SK-N-SH treated with all-trans-retinoic acid at 6 μM for 48 hours (cell line): ENCODE measurements around the gene AKAP10.
"Not testable (repeated sequence)": the region's sequence is repeated elsewhere in the genome, so short reads cannot be mapped to it uniquely, and the experiment has no call there.

ENCODE experiments used
- ARNTL ChIP-seq: fragments of 450-650 bp; formaldehyde crosslinking; IDR thresholded peaks from 2 replicates; pipeline ENCODE4 v1.5.0; 2020; ENCODE audit warnings: low read depth, mild to moderate bottlenecking, moderate library complexity, borderline replicate concordance
- PPARA ChIP-seq: fragments of 250-450 bp; sonication (Bioruptor Pico); IDR thresholded peaks from 2 replicates; pipeline ENCODE4 v1.5.0; 2020; ENCODE audit warnings: mild to moderate bottlenecking, borderline replicate concordance
- ZFP3 ChIP-seq: fragments of 250-450 bp; sonication (Bioruptor Pico); IDR thresholded peaks from 2 replicates; pipeline ENCODE4 v1.5.0; 2020; ENCODE audit warnings: mild to moderate bottlenecking, moderate library complexity
- TF ChIP-seq, protein P1 (sequence below): fragments of 250-450 bp; sonication (Bioruptor Pico); IDR thresholded peaks from 2 replicates; pipeline ENCODE4 v1.8.0; 2021; ENCODE audit warnings: low read depth, mild to moderate bottlenecking, moderate library complexity, borderline replicate concordance
- TF ChIP-seq, protein P2 (sequence below): fragments of 250-450 bp; sonication (Bioruptor Pico); IDR thresholded peaks from 2 replicates; pipeline ENCODE4 v1.8.0; 2020; ENCODE audit warnings: mild to moderate bottlenecking, moderate library complexity, borderline replicate concordance

DNA sequence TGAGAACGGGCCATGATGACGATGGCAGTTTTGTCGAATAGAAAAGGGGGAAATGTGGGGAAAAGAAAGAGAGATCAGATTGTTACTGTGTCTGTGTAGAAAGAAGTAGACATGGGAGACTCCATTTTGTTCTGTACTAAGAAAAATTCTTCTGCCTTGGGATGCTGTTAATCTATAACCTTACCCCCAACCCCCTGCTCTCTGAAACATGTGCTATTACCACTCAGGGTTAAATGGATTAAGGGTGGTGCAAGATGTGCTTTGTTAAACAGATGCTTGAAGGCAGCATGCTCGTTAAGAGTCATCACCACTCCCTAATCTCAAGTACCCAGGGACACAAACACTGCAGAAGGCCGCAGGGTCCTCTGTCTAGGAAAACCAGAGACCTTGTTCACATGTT is 26.2 kb downstream of the AKAP10 start:
- not testable (repeated sequence) for TF ChIP-seq PPARA; ZFP3 (CRISPR knock-in tag); ARNTL
- TF ChIP-seq, protein P1, sequence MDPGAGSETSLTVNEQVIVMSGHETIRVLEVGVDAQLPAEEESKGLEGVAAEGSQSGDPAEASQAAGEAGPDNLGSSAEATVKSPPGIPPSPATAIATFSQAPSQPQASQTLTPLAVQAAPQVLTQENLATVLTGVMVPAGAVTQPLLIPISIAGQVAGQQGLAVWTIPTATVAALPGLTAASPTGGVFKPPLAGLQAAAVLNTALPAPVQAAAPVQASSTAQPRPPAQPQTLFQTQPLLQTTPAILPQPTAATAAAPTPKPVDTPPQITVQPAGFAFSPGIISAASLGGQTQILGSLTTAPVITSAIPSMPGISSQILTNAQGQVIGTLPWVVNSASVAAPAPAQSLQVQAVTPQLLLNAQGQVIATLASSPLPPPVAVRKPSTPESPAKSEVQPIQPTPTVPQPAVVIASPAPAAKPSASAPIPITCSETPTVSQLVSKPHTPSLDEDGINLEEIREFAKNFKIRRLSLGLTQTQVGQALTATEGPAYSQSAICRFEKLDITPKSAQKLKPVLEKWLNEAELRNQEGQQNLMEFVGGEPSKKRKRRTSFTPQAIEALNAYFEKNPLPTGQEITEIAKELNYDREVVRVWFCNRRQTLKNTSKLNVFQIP: not testable (repeated sequence)
- TF ChIP-seq, protein P2, sequence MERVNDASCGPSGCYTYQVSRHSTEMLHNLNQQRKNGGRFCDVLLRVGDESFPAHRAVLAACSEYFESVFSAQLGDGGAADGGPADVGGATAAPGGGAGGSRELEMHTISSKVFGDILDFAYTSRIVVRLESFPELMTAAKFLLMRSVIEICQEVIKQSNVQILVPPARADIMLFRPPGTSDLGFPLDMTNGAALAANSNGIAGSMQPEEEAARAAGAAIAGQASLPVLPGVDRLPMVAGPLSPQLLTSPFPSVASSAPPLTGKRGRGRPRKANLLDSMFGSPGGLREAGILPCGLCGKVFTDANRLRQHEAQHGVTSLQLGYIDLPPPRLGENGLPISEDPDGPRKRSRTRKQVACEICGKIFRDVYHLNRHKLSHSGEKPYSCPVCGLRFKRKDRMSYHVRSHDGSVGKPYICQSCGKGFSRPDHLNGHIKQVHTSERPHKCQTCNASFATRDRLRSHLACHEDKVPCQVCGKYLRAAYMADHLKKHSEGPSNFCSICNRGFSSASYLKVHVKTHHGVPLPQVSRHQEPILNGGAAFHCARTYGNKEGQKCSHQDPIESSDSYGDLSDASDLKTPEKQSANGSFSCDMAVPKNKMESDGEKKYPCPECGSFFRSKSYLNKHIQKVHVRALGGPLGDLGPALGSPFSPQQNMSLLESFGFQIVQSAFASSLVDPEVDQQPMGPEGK (CRISPR knock-in tag): not testable (repeated sequence)
